ENCODE measurements around the gene SNN.

SNN gene

GRCh38 chr16:11667221-11667823, 933 bp upstream of the SNN start:
- no peak for DNase-seq (ENCODE audit: low read depth)
- TF ChIP-seq, protein P1, sequence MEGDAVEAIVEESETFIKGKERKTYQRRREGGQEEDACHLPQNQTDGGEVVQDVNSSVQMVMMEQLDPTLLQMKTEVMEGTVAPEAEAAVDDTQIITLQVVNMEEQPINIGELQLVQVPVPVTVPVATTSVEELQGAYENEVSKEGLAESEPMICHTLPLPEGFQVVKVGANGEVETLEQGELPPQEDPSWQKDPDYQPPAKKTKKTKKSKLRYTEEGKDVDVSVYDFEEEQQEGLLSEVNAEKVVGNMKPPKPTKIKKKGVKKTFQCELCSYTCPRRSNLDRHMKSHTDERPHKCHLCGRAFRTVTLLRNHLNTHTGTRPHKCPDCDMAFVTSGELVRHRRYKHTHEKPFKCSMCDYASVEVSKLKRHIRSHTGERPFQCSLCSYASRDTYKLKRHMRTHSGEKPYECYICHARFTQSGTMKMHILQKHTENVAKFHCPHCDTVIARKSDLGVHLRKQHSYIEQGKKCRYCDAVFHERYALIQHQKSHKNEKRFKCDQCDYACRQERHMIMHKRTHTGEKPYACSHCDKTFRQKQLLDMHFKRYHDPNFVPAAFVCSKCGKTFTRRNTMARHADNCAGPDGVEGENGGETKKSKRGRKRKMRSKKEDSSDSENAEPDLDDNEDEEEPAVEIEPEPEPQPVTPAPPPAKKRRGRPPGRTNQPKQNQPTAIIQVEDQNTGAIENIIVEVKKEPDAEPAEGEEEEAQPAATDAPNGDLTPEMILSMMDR (conservative IDR thresholded peaks at IDR 0.05; ENCODE audit: low read depth, low read length): no peak
- H3K4me3 ChIP-seq (ENCODE audit: low read depth, low read length): no peak overlapping the region

GRCh38 chr16:11668623-11669379, 546 bp downstream of the SNN start:
- peak overlapping the region; percentile 73 for H3K4me3 ChIP-seq (ENCODE audit: low read depth, low read length)
- no peak for DNase-seq (ENCODE audit: low read depth)
- TF ChIP-seq, protein P1 (conservative IDR thresholded peaks at IDR 0.05; ENCODE audit: low read depth, low read length): no peak

DNA sequence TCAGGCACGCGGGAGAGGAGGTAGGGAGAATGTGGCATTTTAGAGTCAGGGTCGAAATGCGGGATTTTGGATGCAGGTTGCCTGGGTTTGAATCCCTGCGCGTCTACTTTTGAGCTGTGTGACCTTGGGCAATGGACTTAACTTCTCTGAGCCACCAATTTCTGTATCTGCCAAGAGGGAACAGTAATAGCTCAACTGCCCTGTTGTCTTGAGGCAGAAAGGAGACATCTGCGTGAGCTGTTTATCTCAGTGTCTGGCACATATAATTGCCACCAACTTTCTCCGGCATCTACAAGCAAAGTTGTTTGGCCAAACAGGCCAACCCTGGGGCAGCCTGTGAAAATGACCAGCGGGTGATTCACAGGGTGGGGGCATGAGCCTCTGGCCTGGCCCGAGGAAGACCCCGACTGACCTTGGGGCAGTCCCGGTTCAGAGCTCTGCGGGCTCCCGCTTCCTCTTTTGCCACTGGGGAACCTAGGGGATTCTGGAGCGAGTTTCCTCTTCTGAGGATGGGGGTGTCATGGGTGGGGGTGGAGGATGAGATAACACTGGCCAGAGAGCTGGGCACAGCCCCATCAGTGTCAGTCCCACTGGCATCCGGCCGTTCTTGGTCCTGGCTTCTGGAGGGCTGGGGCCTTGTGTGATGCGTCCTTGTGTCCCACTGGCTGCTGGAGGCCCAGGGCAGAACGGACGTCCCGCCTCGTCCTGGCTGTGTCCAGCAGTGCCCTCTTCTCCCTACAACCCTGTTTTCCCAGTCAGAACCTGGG, 1.3 kb downstream of the SNN start:
- TF ChIP-seq, protein P1 (conservative IDR thresholded peaks at IDR 0.05; ENCODE audit: low read depth, low read length): no peak
- DNase-seq (ENCODE audit: low read depth): peak; percentile 23
- peak overlapping the region; percentile 73 for H3K4me3 ChIP-seq (ENCODE audit: low read depth, low read length)

- H3K4me3 ChIP-seq (ENCODE audit: low read depth, low read length): no peak overlapping the region
- no peak for DNase-seq (ENCODE audit: low read depth)
- TF ChIP-seq, protein P1 (conservative IDR thresholded peaks at IDR 0.05; ENCODE audit: low read depth, low read length): no peak
Observed at GRCh38 chr16:11670171-11671131, 2.2 kb downstream of the SNN start.

DNA sequence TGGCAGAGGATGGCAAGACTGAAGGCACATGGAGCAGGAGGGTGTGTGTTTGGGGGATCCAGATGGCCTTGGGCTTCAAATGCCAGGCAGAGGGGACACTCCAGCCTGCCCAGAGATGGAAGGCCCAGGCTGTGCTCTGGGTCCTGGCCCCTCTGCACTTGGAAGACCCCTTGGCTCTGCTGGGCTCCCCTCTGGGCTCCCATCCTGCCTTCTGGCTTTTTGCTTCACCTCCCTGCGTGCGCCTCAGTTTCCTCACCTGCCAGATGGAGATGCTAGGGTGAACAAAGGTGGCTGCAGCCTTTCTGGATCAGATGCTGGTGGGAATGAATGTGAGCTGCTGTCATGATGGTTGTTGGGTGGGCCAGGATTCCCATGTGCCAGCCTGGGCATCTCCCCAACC, 3.0 kb downstream of the SNN start:
- H3K4me3 ChIP-seq (ENCODE audit: low read depth, low read length): no peak overlapping the region
- TF ChIP-seq, protein P1 (conservative IDR thresholded peaks at IDR 0.05; ENCODE audit: low read depth, low read length): no peak
- no peak for DNase-seq (ENCODE audit: low read depth)

DNA sequence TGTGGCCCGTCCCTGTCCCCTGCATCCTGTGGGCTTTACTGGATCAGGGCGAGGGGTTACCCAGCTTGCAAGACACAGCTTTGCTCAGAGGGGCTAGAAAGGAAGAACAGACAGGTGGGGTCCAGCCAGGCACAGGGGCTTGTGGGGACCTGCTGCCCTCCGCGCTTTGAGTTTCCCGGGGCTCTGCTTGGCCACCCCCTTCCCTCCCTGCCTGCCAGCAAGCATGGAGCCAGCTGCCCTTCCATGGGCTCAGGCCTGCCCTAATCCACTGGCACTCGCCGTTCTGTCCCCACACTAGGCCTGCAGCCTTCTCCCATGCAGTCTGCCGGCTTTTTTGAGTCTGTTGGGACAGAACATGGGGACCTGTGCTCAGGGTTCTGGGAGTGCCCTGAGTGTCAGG, 3.4 kb downstream of the SNN start:
- TF ChIP-seq, protein P1 (conservative IDR thresholded peaks at IDR 0.05; ENCODE audit: low read depth, low read length): no peak
- H3K4me3 ChIP-seq (ENCODE audit: low read depth, low read length): no peak overlapping the region
- no peak for DNase-seq (ENCODE audit: low read depth)

Data from choroid plexus epithelial cell (primary cell).